Neural progenitor cell (in vitro differentiated cells): Measurements from ENCODE around the gene TMPRSS11B.

Experiments used
- CTCF ChIP-seq: fragments of 200-600 bp; sonication (generic); IDR thresholded peaks from 2 replicates; pipeline ENCODE4 v1.5.1; 2017; ENCODE audit warnings: antibody characterized with exemption, mild to moderate bottlenecking
- EZH2 ChIP-seq: fragments of 200-600 bp; sonication (generic); IDR thresholded peaks from 2 replicates; pipeline ENCODE4 v1.6.1; 2017; ENCODE audit warnings: antibody characterized with exemption, mild to moderate bottlenecking, moderate library complexity
- EZH2phosphoT487 ChIP-seq: fragments of 200-600 bp; sonication (generic); IDR thresholded peaks from 2 replicates; pipeline ENCODE4 v1.6.1; 2017; ENCODE audit warnings: antibody characterized with exemption

GRCh38 chr4:68264875-68265565, 19.5 kb upstream of the TMPRSS11B start:
- TF ChIP-seq CTCF (no peak), EZH2phosphoT487 (no peak), EZH2 (no peak)
